HK-2 (cell line): ENCODE measurements around the gene MGAT5.
"Not testable (repeated sequence)": the region's sequence is repeated elsewhere in the genome, so short reads cannot be mapped to it uniquely, and the experiment has no call there.

ENCODE experiments used
- DNase-seq: peaks from one replicate; pipeline ENCODE4 v3.0.0-alpha.2; 2018; ENCODE audit not compliant: unreplicated experiment

MGAT5 gene

DNA sequence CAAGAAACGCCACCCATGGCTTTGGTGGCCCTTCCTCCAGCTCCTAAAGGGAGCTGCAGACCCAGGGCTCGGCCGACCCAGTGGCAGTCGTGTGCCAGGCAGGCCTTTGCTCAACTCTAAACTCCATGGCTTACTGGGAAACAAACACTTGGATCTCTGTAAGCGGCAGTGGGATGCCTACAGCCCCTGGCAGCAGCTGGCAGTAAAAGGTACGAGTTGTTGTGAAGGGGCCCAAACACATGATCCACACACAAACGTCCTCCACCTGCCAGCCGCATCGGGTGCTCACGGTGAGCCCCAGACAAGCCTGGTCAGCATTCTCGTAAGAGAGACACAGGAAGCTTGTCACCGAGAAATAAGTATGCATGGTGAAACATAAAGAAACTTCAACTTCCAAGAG is 214.9 kb downstream of the MGAT5 start:
- DNase-seq, result no peak

DNA sequence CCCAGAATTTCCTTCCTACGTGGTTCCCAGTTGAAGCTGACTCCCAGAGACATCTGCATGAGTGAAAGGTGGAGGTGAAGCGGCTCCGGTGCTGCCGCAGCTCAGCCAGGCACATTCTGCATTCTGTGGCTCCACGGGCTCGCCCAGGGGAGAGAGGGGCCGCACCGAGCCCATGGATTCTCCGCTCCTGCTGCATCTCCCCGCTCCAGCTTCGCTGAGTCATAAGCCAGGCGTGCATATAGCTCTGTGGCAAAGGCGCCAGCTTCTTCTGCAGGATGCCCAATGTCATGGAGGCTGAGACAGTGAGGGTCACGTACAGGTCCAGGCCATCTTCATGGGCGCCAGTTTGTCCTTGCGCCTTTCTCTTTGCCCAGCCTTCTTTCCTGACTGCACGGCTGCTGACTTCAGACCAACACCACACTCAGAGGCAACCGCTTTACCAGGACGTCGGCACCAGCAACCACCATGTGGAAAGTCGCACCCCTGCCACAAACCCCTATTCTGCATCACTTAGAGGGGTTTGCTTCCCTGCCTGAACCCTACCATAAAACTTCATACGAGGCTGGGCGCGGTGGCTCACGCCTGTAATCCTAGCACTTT is 215.7 kb downstream of the MGAT5 start:
- no peak for DNase-seq

DNA sequence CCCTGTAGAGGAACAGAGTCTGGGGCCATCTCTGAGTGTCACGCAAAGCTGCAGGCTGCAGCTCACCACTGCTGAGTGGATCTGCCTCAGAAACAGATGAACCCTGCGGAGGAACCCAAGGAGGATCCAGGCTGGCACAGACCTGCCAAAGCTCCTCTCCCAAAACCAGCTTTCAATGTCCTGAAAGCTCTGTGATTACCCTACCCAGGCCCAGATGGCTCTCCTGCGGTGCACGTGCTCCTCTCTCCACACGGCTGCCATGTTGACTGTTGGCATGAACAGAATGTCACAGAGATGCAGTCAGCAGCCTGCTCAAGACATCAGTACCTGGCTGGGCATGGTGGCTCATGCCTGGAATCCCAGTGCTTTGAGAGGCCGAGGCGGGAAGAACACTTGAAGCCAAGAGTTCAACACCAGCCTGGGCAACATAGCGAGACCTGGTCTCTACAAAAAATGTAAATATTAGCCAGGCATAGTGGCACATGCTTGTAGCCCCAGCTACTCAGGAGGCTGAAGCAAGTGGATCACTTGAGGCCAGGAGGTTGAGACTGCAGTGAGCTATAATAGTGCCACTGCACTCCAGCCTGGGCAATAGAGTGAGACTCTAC is 216.8 kb downstream of the MGAT5 start:
- DNase-seq, result no peak

DNA sequence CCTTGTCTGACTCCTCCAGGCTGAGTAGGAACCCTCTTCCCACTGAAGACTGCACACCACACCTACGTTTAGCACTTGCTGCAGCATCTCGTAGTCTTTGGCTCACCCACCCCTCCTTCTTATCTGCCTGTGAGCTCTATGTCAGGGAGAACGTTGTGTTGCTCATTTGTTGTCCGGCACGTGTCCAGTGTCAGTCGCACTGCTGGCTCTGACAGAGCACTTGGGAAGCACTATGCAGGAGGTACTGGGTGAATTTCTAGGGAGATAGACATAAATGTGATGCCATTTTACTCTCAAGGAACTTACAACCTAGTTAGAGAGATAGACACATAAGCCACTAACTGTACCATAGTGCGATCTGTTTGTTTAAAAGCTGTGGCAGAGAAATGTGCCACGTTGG is 223.1 kb downstream of the MGAT5 start:
- not testable (repeated sequence) for DNase-seq

DNA sequence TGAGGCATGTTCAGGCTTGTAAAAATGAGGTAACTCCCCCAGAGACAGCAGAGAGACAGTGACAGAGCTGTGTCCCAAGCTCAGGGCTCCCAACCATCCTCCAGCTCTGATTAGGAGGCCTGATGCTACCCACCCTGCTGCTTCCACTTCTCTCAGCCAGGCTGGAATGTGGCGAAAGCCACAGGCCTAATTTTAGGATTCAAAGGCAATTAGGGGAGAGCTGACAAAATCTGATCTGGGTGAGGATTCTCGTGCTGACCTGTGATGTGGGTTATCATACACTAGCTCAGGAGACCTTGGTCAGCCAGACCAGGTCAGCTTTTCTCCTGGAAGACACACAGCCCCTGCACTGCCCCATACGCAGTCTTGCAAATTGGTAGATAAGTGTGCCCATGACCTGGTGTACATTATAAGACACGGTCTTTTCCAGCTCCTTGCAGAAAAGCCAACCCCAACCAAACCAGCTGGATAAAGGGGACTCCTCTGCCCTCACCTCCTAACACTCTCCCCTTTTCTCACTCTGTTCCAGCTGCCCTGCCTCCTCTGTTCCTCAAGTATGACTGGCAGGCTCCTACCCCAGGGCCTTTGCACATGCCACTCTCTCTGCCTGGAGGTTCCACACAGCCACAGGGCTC is 225.9 kb downstream of the MGAT5 start:
- no peak for DNase-seq

DNA sequence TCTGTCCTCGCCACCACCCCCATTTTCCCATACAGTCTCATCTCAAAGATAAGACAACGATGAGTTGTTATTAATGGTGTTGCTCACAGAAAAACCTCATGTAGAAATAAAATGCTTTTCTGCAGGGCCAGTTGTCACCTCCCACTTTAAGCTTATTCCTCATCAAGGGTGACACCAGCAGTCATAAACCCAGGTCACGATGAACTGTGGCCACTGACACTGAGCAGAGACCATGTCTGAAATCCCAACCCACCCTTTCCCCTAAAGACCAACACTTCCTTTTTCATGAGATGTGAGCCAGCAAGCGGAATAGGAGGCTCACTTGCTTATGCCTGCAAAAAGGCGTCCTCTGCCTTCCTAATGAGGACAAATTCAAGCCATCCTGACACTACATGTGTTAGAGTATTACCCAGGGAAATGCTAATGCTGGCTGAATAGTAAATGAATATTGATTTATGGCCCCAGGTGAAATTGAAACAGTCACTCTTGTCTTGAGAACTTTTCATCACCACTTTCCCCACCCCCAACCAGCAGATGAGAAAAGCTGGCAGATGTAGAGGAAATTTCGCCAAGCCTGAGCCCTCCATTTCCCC is 228.4 kb downstream of the MGAT5 start:
- no peak for DNase-seq

DNA sequence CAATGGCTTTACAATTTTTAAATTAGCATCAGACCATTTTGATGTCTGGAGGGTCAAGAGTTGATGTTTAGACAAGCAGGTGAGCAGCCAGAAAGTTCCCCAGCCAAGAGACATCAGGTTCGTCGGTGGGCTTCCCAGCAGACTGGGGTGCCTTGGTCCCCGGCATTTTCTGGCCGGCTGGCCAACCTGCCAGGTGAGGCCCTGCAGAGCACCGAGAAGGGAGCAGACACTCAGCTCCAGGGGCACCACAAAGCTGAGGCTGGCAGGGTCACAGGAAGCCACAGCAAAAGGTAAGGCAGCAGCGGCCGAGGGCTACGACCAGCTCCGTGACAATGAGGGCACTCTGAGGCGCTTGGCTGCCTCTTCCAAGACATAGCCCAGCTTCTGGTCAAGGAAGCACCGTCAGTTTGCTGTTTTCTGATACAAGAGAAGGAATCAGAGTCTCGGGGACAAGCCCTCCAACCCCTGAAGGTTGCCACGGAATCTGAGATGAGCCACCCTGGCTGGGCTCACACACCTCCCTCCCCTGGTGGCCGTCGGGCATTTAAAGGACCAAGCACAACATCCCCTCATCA is 229.0 kb downstream of the MGAT5 start:
- no peak for DNase-seq

DNA sequence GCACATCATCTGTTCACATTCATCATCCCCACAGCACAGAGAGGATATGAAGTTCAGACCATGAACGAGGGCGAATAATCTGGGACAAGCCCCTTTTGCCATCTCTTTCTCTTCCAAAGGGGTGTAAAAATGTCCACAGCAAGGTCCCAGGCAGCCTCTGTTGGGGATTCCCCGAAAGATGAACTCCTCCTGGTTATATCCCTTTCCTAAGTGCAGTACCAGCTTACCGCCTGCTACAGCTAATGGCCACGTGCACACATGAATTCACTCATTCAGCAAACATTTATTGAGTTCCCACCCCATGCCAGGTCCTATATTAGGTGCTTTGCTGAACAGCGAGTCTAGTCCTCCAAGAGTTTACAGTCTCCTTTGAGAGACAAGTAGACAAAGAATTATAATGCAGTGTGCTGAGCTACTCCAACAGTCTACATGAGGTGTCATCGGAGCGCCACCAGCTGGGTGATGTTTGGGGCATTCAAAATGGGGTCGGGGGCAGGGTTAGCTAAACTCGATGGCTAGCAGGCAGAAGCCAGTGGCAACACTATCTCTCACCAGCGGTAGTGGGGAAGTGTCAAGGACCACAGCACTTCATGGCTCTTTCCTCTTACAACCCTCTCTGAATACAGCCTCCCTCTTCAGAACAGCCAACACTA is 236.0 kb downstream of the MGAT5 start:
- DNase-seq, result no peak

DNA sequence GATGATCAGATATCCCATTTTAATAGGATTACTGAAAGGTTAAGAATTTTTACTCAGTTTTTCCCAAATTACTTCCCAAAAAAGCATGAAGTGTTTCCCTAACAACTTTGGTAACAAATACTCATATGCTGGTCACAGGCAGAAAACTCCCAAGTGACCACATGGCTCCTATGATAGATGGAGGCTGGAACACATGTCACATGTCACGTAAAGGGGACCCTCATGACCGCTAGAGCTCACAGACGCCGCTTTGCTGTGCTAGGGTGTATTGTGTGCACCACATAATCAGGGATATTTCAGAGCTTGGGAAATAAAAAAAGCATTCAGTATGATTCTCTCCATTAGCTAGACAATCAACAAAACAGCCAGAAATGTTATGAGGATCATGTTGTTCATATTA is 236.7 kb downstream of the MGAT5 start:
- DNase-seq, result no peak

DNA sequence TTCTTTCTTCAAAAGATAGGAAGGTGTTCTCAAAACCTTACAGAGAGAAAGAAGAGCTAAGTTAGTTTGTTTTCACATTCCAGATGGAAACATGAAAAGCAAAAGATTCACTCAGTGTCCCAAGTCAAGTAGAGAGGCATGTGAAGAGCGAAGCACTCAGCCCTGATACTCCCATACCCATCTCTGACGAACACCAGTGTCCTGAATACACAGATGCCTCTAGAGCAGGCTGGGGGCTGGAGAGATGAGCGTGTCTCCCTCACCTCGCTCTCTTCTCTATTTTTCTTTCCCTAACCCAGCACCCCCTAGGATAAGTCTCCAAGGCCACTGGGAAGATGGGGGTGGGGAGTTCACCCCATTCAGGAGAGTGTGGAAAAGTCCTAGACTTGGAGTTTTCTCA is 237.2 kb downstream of the MGAT5 start:
- no peak for DNase-seq

DNA sequence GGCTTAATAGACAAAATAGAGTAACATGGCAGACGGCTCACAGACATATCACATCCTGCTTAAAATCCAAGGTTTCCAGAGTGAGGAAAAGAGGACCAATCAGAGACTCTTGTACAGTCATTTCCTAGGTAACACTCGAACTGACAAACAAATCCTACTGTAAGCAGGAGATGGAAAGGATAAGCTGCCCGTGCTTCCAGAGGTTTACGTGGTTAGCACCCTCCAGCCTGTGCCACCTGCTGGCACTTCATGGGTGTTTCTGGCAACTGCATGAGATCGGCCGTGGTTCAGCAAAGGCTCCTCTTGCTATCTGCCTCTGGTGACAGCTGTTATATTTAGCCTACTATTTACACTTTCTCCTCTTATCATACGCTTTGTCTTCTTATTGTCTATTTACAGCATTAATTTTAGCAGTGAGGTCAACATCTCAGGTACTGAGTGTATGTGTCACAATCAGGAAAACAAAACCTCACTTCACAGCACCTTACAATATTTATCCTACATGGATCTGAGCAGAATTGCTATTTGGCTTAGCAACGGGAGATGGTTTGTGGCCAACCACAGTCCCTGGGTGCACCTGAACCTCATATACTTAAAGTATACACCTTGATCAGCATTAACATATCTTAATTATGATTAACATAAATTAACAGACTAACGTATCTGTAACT is 238.0 kb downstream of the MGAT5 start:
- no peak for DNase-seq

DNA sequence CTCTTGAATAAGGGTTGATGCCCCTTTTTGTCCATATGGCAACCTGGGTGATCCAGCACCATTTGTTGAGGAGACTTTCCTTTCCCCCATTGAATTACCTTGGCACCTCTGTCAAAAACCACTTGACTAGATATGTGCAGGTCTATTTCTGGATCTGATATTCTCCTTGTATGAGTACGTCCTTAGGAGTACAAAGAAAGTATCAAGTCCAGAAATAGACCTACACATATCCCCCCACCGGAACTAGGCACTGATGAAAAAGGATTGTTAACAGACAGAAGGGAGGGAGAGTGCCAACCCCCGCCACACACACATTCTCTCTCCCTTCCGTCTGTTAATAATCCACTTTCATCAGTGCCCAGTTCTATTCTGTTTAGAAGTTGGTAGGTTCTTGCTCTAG is 239.9 kb downstream of the MGAT5 start:
- DNase-seq, result no peak

DNA sequence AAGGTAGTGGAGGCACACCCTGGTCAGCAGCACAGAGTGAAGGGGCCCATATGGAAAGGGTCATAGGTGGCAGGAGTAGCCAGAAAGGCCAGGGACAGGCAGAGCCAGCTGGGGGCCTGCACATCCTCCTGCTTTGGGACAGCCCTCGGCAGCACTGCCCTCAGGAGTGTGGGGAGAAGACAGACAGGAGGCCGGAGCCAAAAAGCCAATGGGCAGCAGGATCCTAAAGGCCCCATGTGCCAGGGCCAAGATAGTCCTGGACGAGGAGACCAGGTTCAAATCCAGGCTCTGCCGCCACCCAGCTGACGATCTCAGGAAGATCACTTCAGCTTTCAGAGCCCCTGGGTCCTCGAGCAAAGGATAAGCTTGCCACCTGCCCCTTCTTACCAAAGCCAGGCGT is 244.8 kb downstream of the MGAT5 start:
- no peak for DNase-seq

DNA sequence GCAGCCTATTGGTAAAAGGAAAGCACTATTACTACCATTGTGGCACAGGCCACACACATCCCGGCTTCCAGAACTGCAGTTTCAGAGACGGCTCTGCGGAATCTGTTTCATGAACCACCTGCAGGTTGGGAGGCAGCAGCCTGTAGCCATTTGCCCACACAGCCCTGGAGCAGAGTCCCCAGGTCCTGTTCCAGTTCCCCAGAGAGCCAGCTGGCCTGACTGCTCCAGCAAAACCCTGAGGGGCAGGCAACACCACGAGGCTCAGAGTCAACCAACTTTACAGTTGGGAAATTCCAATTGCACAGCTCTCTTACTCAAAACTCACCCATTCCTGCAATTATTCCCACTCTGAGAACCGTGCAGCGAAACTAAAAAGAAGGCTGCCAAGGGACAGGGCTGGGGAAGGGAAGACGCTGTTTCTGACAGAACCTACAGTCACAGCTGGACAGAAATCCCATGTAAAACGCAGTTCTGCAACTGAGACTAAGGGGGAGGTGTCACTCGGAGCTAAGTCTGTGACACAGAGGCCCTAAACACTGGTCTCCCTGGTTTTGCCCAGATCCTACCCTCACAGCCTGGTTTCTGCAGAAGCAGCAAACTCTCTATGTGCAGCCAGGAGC is 245.5 kb downstream of the MGAT5 start:
- no peak for DNase-seq

DNA sequence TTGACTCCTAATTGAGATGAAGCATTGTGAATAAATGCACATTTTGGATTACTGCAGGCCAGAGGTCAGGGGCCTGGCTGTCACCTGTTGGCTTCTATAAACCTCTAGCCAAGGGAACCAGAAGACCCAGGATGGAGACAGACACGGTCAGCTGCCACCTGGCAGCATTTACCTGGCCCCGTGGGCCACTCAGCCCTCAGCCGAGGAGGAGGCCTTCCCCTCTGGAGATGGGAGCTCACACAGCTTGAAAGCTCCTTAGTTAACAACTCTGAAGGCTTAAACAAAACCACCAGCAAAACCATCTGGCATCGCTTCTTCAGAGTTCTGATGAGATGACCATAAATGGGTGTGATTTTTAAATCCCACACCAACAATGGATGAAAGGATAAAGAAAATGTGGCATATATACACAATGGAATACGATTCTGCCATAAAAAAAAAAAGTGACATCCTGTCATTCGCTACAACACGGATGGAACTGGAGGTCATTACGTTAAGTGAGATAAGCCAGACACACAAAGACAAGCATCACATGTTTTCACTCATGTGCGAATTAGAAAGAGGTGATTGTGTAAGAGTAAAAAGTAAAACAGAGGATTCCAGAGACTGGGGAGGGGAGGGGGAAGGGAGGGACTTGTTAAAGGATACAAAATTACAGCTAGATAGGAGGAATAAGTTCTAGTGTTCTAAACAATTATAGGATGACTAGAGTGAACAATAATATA is 246.5 kb downstream of the MGAT5 start:
- no peak for DNase-seq

DNA sequence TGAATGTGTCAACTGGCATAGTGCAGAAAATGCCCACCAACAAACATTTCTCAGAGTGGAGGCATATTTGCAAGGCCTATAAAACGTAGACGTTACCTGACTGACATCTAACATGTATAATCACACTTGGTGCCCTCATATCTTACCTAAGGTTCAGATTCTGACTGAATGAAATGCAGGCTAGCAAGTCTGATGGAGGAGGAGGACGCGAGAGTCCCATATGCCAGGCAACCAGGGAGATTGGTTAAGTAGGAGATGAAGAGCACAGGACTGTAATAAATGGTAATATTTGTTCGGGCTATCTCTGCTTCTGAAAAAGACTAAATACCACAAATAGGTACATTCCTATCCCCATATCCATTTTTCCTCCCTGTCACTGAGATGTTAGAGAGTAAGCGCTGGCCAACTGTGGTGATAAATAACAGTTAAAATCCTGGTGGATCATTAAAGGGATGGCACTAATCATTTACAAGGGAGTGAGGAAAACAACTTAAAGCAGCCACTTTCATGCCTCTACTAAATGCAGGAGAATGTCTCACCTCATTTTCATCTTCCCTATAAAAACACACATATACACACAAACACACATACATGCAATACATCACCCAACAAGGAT is 247.7 kb downstream of the MGAT5 start:
- DNase-seq, result no peak

DNA sequence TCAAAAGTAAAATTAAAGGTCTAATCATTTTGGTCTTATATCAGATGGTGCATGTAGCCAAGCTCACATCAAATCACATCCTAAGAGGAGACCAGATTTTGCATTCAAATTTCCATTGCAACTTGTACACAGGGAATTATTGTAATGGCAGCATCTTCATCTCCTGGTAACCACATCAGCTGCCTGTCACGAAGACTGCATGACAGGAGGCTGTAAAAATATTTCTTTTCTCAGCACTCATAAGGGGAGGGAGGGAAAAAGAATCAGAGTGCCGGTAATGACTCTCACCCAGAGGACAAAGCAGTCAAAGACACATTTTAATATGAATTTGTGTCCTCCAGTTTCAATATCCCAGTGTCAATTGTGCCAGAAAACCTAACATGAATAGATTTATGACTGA is 248.2 kb downstream of the MGAT5 start:
- no peak for DNase-seq
